Thyroid gland (tissue), 4 donors: ENCODE data around the gene INPP5B.

Experiments
- CTCF ChIP-seq, 6 experiments: fragments of 200-600 bp in 3 of 6; fragments of 450-650 bp in 3 of 6; sonication (generic) in 3 of 6; IDR thresholded peaks; one replicate each; pipeline ENCODE4 v1.5.1; 2016 to 2019; ENCODE audit warnings: antibody characterized with exemption in 6 of 6, mild to moderate bottlenecking in 2 of 6, inconsistent platforms in 1 of 6, moderate library complexity in 1 of 6
- POLR2A ChIP-seq, 2 donors: fragments of 450-650 bp; IDR thresholded peaks; one replicate each; pipeline ENCODE4 v1.6.1; 2017; ENCODE audit warnings: antibody characterized with exemption in 2 of 2, mild to moderate bottlenecking in 2 of 2, moderate library complexity in 1 of 2

DNA sequence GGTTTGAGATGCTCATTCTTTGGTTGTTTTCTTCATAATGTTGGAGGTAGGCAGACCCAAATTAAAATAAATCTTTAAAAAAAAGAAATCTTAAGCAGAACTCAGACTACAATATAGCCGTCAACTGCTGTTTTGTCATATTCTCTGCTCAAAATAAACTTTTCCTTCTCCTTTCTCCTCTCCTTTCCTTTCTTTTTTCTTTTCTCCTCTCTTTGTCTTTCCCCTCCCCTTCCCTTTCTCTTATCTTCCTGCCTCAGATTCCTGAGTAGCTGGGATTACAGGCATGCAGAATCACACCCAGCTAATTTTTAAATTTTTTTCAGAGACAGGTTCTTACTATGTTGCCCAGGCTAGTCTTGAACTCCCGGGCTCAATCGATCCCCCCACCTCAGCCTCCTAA lies 62.7 kb downstream of the INPP5B start:
- TF ChIP-seq CTCF (IDR thresholded peaks at IDR 0.05) = no peak
- no peak for TF ChIP-seq POLR2A (IDR thresholded peaks at IDR 0.05)
